Measurements from ENCODE around the gene PLEKHA8. TPM values are rescaled to one million over a fixed set of nuclear protein-coding genes. Genes with fewer than 3 reads are reported as not detected.
A peak's percentile ranks its signal among the peaks of the same experiment; 100 is the strongest.

Gene PLEKHA8, protein sequence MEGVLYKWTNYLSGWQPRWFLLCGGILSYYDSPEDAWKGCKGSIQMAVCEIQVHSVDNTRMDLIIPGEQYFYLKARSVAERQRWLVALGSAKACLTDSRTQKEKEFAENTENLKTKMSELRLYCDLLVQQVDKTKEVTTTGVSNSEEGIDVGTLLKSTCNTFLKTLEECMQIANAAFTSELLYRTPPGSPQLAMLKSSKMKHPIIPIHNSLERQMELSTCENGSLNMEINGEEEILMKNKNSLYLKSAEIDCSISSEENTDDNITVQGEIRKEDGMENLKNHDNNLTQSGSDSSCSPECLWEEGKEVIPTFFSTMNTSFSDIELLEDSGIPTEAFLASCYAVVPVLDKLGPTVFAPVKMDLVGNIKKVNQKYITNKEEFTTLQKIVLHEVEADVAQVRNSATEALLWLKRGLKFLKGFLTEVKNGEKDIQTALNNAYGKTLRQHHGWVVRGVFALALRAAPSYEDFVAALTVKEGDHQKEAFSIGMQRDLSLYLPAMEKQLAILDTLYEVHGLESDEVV
- total RNA-seq, result 10 to 100 TPM in 1 of 2 donors, 1 to 10 TPM in 1; 5.5 to 12.0 TPM

- H3K4me1 ChIP-seq (replicated peaks), result peaks cover 3% of the 10 kb centered on the region
- 0% methylated on average over 60 of the region's 70 CpGs for WGBS
Measured at GRCh38 chr7:30028216-30028748, at the start of gene PLEKHA8. PLEKHA8 (plus strand) TSS chr7:30028412; CDS start chr7:30028763, 351 bp downstream.

GRCh38 chr7:29980151-29980550 lies 48.1 kb upstream of the PLEKHA8 start:
- Histone ChIP-seq H3K9me3 (no peaks in the 10 kb centered on the region), H3K36me3 (no peaks in the 10 kb centered on the region), H3K27ac (no peak overlapping the region), H3K27me3 (replicated peaks; ENCODE audit: insufficient read depth) (no peaks in the 10 kb centered on the region), H3K4me3 (no peak overlapping the region), H3K4me1 (replicated peaks) (no peaks in the 10 kb centered on the region)
- DNase-seq (ENCODE audit: low spot score), result no peak
- TF ChIP-seq POLR2A (IDR thresholded peaks at IDR 0.05), result no peak
- intact Hi-C loops (cut with DNase I), result no loop called here

More at GRCh38 chr7:30028216-30028748, at the start of gene PLEKHA8:
- Histone ChIP-seq H3K27ac (peak within 1 kb of the TSS; percentile 85 to 86), H3K27me3 (replicated peaks; ENCODE audit: insufficient read depth) (no peaks in the 10 kb centered on the region), H3K4me3 (peak within 1 kb of the TSS; percentile 76 to 84), H3K36me3 (no peaks in the 10 kb centered on the region), H3K9me3 (no peaks in the 10 kb centered on the region)
- intact Hi-C loops (cut with DNase I), result loop anchor here (5.0 kb wide), 1 partner anchor 34 kb away; no protein-coding TSS in a partner anchor
- peak; percentile 79 for DNase-seq (ENCODE audit: low spot score)
- TF ChIP-seq POLR2AphosphoS5 (IDR thresholded peaks at IDR 0.05) (peak; percentile 87), POLR2A (IDR thresholded peaks at IDR 0.05) (peak; percentile 67)
- TF ChIP-seq, protein P1, sequence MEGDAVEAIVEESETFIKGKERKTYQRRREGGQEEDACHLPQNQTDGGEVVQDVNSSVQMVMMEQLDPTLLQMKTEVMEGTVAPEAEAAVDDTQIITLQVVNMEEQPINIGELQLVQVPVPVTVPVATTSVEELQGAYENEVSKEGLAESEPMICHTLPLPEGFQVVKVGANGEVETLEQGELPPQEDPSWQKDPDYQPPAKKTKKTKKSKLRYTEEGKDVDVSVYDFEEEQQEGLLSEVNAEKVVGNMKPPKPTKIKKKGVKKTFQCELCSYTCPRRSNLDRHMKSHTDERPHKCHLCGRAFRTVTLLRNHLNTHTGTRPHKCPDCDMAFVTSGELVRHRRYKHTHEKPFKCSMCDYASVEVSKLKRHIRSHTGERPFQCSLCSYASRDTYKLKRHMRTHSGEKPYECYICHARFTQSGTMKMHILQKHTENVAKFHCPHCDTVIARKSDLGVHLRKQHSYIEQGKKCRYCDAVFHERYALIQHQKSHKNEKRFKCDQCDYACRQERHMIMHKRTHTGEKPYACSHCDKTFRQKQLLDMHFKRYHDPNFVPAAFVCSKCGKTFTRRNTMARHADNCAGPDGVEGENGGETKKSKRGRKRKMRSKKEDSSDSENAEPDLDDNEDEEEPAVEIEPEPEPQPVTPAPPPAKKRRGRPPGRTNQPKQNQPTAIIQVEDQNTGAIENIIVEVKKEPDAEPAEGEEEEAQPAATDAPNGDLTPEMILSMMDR (IDR thresholded peaks at IDR 0.05), result peak in 1 of 4 experiments; percentile 24

DNA sequence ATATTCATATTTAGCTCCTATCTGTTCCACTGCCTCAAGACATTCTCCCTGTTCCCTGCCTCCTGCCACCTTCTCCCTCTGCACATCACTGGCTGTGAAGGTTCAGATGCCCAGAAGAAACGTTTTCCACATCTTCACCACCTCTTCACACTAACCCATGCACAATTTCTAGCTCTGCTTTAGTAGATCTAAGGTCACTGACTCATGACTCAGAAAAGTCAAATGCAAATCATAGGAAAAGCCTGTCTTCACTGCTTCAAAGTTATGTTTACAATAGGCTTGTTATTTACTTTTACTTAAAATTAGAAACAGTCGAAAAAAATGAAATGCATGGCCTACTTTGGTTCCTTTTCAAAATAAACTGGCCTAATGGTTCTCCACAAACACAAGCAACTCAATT lies 41.1 kb upstream of the PLEKHA8 start:
- Histone ChIP-seq H3K27ac (no peak overlapping the region), H3K4me1 (replicated peaks) (no peaks in the 10 kb centered on the region), H3K9me3 (no peaks in the 10 kb centered on the region), H3K4me3 (no peak overlapping the region), H3K27me3 (replicated peaks; ENCODE audit: insufficient read depth) (no peaks in the 10 kb centered on the region), H3K36me3 (no peaks in the 10 kb centered on the region)
- WGBS, result 61% methylated on average over 2 of the region's 2 CpGs
- TF ChIP-seq POLR2A (IDR thresholded peaks at IDR 0.05) (no peak), POLR2AphosphoS5 (IDR thresholded peaks at IDR 0.05) (no peak)
- TF ChIP-seq, protein P1 (IDR thresholded peaks at IDR 0.05), result no peak
- intact Hi-C loops (cut with DNase I), result no loop called here
- DNase-seq (ENCODE audit: low spot score), result no peak

GRCh38 chr7:29987811-29988317 lies 40.3 kb upstream of the PLEKHA8 start:
- Histone ChIP-seq H3K4me3 (peak overlapping the region in 1 of 2 donors; percentile 95), H3K9me3 (no peaks in the 10 kb centered on the region), H3K27ac (peak overlapping the region; percentile 89 to 90), H3K36me3 (no peaks in the 10 kb centered on the region), H3K4me1 (replicated peaks) (no peaks in the 10 kb centered on the region), H3K27me3 (replicated peaks; ENCODE audit: insufficient read depth) (no peaks in the 10 kb centered on the region)
- 38% methylated on average over 8 of the region's 8 CpGs for WGBS
- intact Hi-C loops (cut with DNase I), result no loop called here
- TF ChIP-seq POLR2A (IDR thresholded peaks at IDR 0.05) (no peak), POLR2AphosphoS5 (IDR thresholded peaks at IDR 0.05) (peak; percentile 30)
- TF ChIP-seq, protein P1 (IDR thresholded peaks at IDR 0.05), result no peak
- no peak for DNase-seq (ENCODE audit: low spot score)
